ENCODE measurements around the gene KCNJ5. TPM values are rescaled to one million over a fixed set of nuclear protein-coding genes. Genes with fewer than 3 reads are reported as not detected.

The KCNJ5 gene
- total RNA-seq, 1 donor, result 0.27 TPM

GRCh38 chr11:128893578-128894285 lies 2.6 kb downstream of the KCNJ5 start:
- DNase-seq (ENCODE audit: low read depth in 2 of 3, low spot score in 2 of 3), result peak in 1 of 3 donors; percentile 63

GRCh38 chr11:128894286-128894681 lies 3.1 kb downstream of the KCNJ5 start:
- DNase-seq (ENCODE audit: low read depth in 2 of 3, low spot score in 2 of 3), result no peak

GRCh38 chr11:128894685-128895084 lies 3.5 kb downstream of the KCNJ5 start:
- DNase-seq (ENCODE audit: low read depth in 2 of 3, low spot score in 2 of 3), result no peak

DNA sequence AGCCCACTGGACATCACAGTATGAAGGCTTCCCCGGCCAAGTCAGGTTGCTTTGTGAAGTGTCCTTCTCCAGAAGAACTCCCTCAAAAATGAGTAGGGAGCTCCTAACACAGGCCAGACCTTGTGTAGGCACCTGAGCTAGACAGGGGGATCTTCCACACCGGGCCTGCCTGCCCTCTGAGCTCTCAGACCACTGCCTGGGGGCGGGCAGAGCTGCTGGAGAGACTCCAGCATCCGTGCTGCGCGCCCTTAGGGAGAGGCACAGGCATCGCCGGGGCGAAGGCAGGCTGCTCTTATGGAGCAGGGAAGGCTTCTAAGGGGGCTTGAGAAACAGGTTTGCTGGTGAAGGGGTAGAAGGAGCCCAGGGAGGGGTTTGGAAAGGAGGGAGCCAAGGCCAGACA lies 4.4 kb downstream of the KCNJ5 start:
- DNase-seq (ENCODE audit: low read depth in 2 of 3, low spot score in 2 of 3), result no peak

GRCh38 chr11:128896356-128896755 lies 5.2 kb downstream of the KCNJ5 start:
- no peak for DNase-seq (ENCODE audit: low read depth in 2 of 3, low spot score in 2 of 3)

GRCh38 chr11:128897826-128898225 lies 6.7 kb downstream of the KCNJ5 start:
- no peak for DNase-seq (ENCODE audit: low read depth in 2 of 3, low spot score in 2 of 3)

- no peak for DNase-seq (ENCODE audit: low read depth in 2 of 3, low spot score in 2 of 3)
Measured at GRCh38 chr11:128898580-128899344, 7.6 kb downstream of the KCNJ5 start.

GRCh38 chr11:128900468-128900867 lies 9.3 kb downstream of the KCNJ5 start:
- DNase-seq (ENCODE audit: low read depth in 2 of 3, low spot score in 2 of 3), result no peak

DNA sequence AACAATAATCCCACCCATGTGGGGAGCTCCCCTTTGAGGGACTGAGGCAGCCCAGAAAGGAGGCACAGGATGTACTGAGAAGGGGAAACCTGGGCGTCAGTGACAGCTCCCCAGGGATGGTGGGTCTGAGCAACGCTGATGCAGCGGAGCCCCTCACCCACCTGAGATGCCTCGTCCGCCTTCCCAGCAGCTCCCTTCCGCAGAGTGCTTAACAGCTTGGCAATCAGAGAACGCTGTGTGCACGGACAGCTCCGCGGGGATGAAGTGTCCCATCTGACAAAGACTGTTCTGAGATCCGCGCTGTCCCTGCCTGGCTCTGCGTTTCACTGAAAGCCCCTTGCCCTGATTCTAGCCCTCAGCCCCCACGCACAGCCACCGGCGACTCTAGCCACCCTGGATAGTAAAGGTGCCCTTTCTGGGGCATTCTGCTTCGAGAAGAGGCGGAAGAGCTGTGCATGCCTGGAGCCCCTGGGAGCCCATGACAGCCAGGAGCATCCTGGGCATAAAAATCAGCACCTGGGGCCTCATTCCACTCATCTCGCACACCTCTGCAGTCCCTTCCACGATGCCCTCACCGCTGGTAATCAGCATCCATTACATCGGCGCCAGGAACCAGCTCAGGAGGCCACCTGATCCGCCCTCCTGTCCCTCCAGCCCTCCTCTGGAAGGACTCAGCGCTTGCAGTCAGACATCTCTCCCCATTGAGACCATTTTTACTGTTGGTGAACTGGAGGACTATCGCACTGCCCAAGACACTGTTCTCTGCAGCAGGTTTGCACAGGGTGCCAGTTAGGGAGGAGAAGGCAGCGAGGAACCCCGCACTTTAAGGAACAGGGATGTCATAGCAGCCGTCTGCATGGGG lies 10.7 kb downstream of the KCNJ5 start:
- no peak for DNase-seq (ENCODE audit: low read depth in 2 of 3, low spot score in 2 of 3)

GRCh38 chr11:128902515-128903066 lies 11.4 kb downstream of the KCNJ5 start:
- DNase-seq (ENCODE audit: low read depth in 2 of 3, low spot score in 2 of 3), result no peak

DNA sequence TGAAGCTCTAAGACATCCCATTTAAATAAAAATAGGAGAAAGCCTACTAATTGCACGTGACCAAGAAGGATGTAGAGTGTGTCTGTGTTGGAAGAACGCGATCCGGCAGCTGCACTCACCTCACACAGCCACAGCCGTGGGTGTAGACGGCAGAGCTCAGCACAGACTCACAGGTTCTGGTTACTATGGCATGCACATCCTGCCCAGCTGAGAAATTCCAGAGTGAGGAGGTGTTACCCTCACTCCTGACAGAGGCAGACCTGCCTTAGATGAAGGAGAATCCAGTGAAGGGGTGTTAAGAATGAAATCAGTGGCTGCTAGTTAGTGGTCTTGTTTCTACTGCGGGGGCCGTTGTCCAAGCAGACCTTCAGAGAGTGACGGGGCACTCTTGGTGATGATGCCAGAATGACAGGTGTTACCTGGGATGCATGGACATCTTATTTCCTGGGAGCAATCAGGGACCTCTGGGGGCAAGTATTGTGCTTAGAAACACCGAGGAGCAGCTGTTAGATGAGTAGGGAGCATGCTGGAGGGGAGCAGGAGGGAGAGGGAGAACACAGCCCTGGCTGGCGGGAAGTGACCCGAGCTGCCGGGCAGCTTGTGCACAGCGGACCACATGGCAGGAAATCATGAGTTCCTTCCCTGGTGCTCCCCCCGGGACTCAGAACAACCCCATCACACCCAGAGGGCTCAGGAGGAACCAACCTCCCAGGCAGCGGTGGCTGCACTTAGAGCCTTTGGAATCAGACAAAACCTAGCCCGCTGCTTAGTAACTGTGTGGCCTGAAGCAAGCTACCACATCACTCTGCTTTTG lies 12.3 kb downstream of the KCNJ5 start:
- peak in 1 of 3 donors; percentile 38 for DNase-seq (ENCODE audit: low read depth in 2 of 3, low spot score in 2 of 3)

- no peak for DNase-seq (ENCODE audit: low read depth in 2 of 3, low spot score in 2 of 3)
Measured at GRCh38 chr11:128904303-128904655, 13.1 kb downstream of the KCNJ5 start.

DNA sequence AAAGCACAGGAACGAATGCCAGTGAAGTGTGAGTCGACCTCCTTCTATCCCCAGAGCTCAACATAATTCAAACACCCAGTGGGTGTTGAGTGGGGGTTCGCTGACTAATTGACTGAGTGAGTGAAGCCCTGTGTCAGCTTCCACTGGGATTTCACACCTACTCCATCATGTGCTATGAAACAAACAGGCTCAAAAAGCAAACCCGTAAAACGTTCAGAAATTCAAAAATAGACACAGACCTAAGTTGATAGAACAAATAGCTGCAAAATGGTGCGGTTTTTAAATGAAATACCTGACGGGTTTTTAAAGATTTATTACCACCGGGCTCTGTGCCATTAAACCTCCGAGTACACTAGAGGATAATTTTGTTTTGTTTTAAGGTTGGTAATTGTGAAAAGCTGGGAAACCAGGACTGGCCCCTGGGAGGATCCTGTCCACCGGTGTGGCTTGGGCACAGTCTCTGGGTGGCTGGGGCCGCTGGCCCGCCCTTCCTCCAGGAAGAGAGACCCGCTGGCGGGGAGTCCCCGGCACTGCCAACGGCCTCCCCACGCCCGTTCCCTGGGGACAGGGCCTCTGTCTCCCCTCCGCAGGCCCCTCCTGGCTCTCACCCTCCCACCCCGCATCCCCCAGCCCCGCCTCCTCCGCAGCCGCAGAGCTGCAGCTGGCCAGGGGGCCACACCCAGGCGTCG lies 13.6 kb downstream of the KCNJ5 start:
- DNase-seq (ENCODE audit: low read depth in 2 of 3, low spot score in 2 of 3), result peak in 1 of 3 donors; percentile 80

DNA sequence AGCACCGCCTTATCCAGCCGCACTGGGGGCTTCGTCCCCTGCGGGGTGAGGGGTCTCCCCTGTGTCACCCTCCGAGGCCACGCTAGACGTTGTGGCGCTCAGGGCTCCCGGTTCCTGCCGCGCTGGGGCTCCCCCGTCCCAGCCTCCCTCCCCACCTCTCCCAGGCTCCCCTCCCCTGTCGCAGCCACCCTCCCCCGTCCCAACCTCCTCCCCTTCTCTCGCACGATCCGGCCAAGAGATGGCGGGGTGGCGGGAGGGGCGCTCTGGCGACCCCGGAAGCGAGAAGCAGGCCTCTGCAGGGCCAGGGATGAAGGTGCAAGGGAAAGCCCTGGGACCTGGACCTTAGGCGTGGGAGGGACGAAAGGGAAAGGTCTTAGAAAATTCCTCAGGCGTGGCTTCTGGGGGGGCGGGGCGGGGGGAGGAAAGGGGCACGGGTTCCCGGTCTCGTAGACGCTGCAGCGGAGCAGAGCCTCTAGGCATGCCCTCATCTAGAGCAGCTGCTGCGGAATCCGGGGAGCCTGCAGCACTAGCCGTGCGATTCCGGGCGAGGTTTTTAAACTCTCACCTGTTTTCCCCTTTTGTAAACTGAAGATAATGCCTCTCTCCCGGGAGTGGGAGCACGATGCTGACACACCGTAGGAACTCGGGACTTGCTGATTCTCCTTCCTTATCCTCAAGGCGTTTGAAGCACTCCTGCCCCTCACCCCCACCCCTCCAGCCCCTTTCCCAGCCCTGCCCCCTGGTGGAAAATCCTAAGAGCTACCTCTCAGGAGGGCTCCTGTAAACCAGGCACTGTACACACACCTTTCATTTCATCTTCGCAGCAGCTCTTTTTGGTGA lies 14.4 kb downstream of the KCNJ5 start:
- DNase-seq (ENCODE audit: low read depth in 2 of 3, low spot score in 2 of 3), result peak in 1 of 3 donors; percentile 60

GRCh38 chr11:128906185-128907050 lies 15.3 kb downstream of the KCNJ5 start:
- no peak for DNase-seq (ENCODE audit: low read depth in 2 of 3, low spot score in 2 of 3)

- DNase-seq (ENCODE audit: low read depth in 2 of 3, low spot score in 2 of 3), result no peak
Measured at GRCh38 chr11:128907585-128907984, 16.4 kb downstream of the KCNJ5 start.

DNA sequence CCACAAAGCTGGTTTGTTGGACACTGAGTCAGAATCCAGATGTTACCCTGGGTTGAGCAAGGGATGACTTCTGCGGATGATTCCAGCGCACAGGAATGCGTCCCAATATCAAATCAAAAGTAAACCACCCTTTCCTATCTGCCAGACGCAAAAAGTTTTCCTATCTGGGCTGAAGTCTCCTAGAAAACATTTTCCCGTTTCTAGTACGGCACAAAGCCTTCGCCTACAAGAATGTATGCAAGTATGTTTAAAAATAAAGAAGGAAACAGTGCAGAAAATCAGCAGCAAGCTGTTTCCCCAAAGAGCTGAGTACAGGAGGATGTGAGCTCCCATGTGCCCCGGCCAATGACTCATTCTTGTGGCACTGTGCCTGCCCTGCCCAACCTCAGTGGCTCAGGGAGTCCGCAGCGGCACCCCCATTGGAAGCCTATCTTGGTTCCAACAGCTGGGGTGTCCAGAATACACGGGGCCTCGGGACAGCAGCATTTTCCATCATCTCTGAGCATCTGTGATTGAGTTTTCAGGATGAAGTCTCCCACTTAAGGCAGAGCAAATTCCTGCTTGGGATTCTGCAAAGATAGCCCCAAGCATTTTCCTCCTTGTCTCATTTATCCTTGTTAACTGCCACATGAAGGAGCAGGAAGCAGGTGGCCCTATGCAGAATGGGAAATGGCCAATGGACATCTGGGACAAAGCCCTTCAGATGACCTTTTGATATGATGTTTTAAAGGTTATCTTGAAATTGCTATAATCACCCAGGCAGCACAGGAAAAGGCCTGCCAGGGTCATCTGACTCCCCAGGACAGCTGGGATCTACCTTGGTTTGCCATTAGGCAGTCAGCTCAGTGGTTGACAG lies 17.5 kb downstream of the KCNJ5 start:
- peak in 2 of 3 donors; percentile 88 to 92 for DNase-seq (ENCODE audit: low read depth in 2 of 3, low spot score in 2 of 3)

All from hematopoietic multipotent progenitor cell (in vitro differentiated cells).